A549 treated with DMSO at 1 μM for 4 hours (cell line): ENCODE data around the gene GRM8. TPM values are rescaled to one million over a fixed set of nuclear protein-coding genes. Genes with fewer than 3 reads are reported as not detected.

Source experiments
- total RNA-seq: library from RNA; stranded (reverse); fragments of 200-300 nt; extraction: Qiagen RNA extraction; gene quantifications from 5 replicates; pipeline ENCODE4 v1.2.3, GENCODE V29; 2022; ENCODE audit warnings: low read depth

Gene GRM8
- 0.06 to 0.21 TPM in 2 of 5 replicates, not detected in the others for total RNA-seq

GRCh38 chr7:127252778-127253280 is at the start of gene GRM8:
Gene GRM8 (minus strand): TSS chr7:127252941.

Other genes with a start within 250 kb of the GRM8 start
- 9.9 to 13.6 TPM (median 11.2 TPM) in 5 replicates for gene ZNF800, start 139.8 kb upstream of the GRM8 start, total RNA-seq